Measurements from ENCODE around the gene SH3TC2. TPM values are rescaled to one million over a fixed set of nuclear protein-coding genes. Genes with fewer than 3 reads are reported as not detected.

Gene SH3TC2
- total RNA-seq, 4 donors from 2014 or later: 1.9 to 8.2 (median 5.2) TPM

DNA sequence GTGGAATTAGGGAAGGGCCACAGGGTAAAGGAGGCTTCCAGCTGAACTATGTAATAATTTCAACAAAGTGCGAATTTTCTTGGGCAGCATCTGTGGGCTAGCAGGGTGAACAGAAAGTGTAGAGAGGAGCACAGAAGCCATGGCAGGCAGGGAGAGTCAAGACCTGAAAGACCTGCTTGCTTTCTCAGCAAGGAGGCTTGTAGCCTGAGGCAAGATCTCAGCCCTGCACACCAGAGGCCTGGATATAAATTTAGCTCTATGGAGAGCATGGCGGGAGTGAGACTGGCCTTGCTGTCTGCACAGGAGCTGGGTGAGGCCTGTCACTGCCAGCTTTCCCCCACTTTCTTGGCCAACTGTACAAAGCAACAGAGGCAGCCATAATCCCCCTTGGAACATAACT, 32.1 kb upstream of the SH3TC2 start:
- H3K27ac ChIP-seq: no peak overlapping the region

DNA sequence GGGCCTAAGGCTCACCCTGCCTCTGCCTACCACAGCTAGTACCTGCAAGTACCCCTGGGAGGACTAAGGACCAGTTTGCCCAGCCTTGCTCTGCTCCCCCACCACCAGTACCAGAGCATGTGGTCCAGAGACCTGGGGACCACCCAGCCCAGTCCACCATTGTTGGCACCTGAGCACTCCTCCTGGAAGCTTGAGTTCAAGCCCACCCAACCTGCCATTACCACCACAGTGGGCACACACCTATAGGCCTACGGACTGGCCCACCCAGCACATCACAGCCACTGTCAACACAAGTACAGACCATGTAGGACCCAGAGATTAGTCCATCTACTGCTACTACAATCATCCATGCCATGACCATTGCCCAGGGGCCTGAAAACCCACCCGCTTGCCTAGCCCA, 30.8 kb upstream of the SH3TC2 start:
- H3K27ac ChIP-seq: no peak overlapping the region
- TF ChIP-seq POLR2AphosphoS5 (IDR thresholded peaks at IDR 0.05): no peak
- no peak for TF ChIP-seq EP300 (IDR thresholded peaks at IDR 0.05)
- no peaks in the 10 kb centered on the region for H3K4me1 ChIP-seq
- no peak overlapping the region for H3K4me3 ChIP-seq
- H3K9me3 ChIP-seq: no peaks in the 10 kb centered on the region
- DNase-seq (ENCODE audit: low spot score in 2 of 2): no peak
- H3K27me3 ChIP-seq: no peaks in the 10 kb centered on the region
- no CpG with 5 or more reads among the region's 2 CpGs for WGBS
- no peaks in the 10 kb centered on the region for H3K36me3 ChIP-seq

More for the DNA sequence above, 32.1 kb upstream of the SH3TC2 start:
- TF ChIP-seq POLR2AphosphoS5 (IDR thresholded peaks at IDR 0.05) (no peak), EP300 (IDR thresholded peaks at IDR 0.05) (no peak), POLR2A (IDR thresholded peaks at IDR 0.05) (no peak)
- TF ChIP-seq, protein P1, sequence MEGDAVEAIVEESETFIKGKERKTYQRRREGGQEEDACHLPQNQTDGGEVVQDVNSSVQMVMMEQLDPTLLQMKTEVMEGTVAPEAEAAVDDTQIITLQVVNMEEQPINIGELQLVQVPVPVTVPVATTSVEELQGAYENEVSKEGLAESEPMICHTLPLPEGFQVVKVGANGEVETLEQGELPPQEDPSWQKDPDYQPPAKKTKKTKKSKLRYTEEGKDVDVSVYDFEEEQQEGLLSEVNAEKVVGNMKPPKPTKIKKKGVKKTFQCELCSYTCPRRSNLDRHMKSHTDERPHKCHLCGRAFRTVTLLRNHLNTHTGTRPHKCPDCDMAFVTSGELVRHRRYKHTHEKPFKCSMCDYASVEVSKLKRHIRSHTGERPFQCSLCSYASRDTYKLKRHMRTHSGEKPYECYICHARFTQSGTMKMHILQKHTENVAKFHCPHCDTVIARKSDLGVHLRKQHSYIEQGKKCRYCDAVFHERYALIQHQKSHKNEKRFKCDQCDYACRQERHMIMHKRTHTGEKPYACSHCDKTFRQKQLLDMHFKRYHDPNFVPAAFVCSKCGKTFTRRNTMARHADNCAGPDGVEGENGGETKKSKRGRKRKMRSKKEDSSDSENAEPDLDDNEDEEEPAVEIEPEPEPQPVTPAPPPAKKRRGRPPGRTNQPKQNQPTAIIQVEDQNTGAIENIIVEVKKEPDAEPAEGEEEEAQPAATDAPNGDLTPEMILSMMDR (IDR thresholded peaks at IDR 0.05): no peak
- H3K36me3 ChIP-seq: no peaks in the 10 kb centered on the region
- peaks cover 4% of the 10 kb centered on the region for H3K9me3 ChIP-seq
- no peaks in the 10 kb centered on the region for H3K4me1 ChIP-seq
- no peak for DNase-seq (ENCODE audit: low spot score in 2 of 2)
- no peaks in the 10 kb centered on the region for H3K27me3 ChIP-seq
- WGBS: 58% methylated on average over 2 of the region's 2 CpGs
- no peak overlapping the region for H3K4me3 ChIP-seq

GRCh38 chr5:149089796-149090195, 26.9 kb upstream of the SH3TC2 start:
- Histone ChIP-seq H3K9me3 (no peaks in the 10 kb centered on the region), H3K4me1 (no peaks in the 10 kb centered on the region), H3K27ac (no peak overlapping the region), H3K4me3 (no peak overlapping the region), H3K27me3 (no peaks in the 10 kb centered on the region), H3K36me3 (no peaks in the 10 kb centered on the region)
- TF ChIP-seq EP300 (IDR thresholded peaks at IDR 0.05) (no peak), POLR2AphosphoS5 (IDR thresholded peaks at IDR 0.05) (no peak), POLR2A (IDR thresholded peaks at IDR 0.05) (no peak)
- TF ChIP-seq, protein P1 (IDR thresholded peaks at IDR 0.05): no peak
- DNase-seq (ENCODE audit: low spot score in 2 of 2): no peak
- WGBS: 64% methylated on average over 2 of the region's 2 CpGs

DNA sequence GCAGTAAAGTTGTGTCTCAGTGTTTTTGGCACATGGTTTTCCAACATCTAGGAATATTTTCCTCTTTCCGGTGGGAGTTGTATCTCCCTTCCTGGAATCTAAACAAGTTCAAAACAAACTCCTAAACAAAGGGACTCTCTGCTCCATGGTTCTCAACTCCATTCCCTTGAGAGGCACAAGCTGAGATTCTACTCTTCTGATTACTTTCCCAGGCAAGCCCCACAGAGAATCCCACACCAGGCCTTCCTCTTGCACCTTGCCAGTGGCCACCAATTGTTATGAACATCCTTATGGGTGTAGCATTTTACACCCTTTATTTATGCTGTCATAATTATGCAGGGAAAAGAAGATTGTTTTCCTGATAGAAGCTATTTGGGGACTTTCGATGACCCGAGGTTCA, 25.8 kb upstream of the SH3TC2 start:
- Histone ChIP-seq H3K36me3 (no peaks in the 10 kb centered on the region), H3K4me1 (no peaks in the 10 kb centered on the region), H3K27me3 (no peaks in the 10 kb centered on the region), H3K27ac (no peak overlapping the region), H3K9me3 (no peaks in the 10 kb centered on the region), H3K4me3 (no peak overlapping the region)
- no peak for DNase-seq (ENCODE audit: low spot score in 2 of 2)
- WGBS: 87% methylated on average over 3 of the region's 3 CpGs
- no peak for TF ChIP-seq POLR2A (IDR thresholded peaks at IDR 0.05)
- TF ChIP-seq EP300 (IDR thresholded peaks at IDR 0.05): no peak
- no peak for TF ChIP-seq POLR2AphosphoS5 (IDR thresholded peaks at IDR 0.05)
- TF ChIP-seq, protein P1 (IDR thresholded peaks at IDR 0.05): no peak

GRCh38 chr5:149083846-149084245, 21.0 kb upstream of the SH3TC2 start:
- Histone ChIP-seq H3K4me3 (no peak overlapping the region), H3K27me3 (no peaks in the 10 kb centered on the region), H3K27ac (no peak overlapping the region), H3K4me1 (no peaks in the 10 kb centered on the region), H3K9me3 (no peaks in the 10 kb centered on the region), H3K36me3 (no peaks in the 10 kb centered on the region)
- TF ChIP-seq POLR2AphosphoS5 (IDR thresholded peaks at IDR 0.05) (no peak), POLR2A (IDR thresholded peaks at IDR 0.05) (no peak), EP300 (IDR thresholded peaks at IDR 0.05) (no peak)
- TF ChIP-seq, protein P1 (IDR thresholded peaks at IDR 0.05): no peak
- no peak for DNase-seq (ENCODE audit: low spot score in 2 of 2)
- 72% methylated on average over 5 of the region's 5 CpGs for WGBS

DNA sequence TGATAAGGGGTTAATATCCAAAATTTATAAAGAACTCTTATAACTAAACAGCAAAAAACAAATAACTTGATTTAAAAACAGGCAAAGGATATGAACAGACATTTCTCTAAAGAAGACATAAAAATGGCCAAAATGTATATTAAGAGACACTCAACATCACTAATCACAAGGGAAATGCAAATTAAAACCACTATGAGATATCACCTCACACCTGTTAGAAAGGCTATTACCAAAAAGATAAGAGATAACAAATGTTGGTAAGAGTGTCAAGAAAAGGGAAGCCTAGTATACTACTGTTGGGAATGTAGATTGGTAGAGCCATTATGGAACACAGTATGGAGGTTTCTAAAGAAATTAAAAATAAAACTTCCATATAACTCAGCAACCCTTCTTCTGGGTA, 19.4 kb upstream of the SH3TC2 start:
- Histone ChIP-seq H3K4me1 (no peaks in the 10 kb centered on the region), H3K27ac (no peak overlapping the region), H3K9me3 (no peaks in the 10 kb centered on the region), H3K4me3 (no peak overlapping the region), H3K36me3 (no peaks in the 10 kb centered on the region), H3K27me3 (no peaks in the 10 kb centered on the region)
- DNase-seq (ENCODE audit: low spot score in 2 of 2): no peak
- no peak for TF ChIP-seq POLR2A (IDR thresholded peaks at IDR 0.05)
